ENCODE results near the gene DYNC1I1. TPM values are rescaled to one million over a fixed set of nuclear protein-coding genes. Genes with fewer than 3 reads are reported as not detected.
A peak's percentile ranks its signal among the peaks of the same experiment; 100 is the strongest.

The DYNC1I1 gene
- total RNA-seq, 6 donors from 2014 or later, result 0.46 to 3.1 (median 1.7) TPM; not detected in 1

DNA sequence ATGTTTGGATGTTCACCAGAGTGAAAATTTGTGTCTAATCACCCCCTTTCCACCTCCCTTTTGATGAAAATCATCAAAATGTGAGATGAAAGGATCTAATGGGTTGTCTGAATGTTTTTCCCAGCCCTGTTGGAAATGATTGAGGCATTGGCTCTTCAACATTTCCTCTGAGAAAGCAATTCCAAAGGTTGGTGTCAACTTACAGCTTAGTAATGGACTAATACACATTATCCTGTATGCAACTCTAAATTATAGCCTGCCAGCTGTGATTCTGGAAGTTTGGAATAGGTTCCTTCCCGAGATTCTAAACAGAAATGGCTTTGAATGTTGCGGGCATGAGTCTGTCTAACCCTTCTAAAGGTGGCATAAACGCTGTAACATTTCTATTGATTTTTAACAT is 152.9 kb downstream of the DYNC1I1 start:
- ATAC-seq (ENCODE audit: low FRiP score in 2 of 2) (no peak), DNase-seq (no peak)
- Histone ChIP-seq H3K27ac (no peak overlapping the region), H3K36me3 (no peaks in the 10 kb centered on the region), H3K27me3 (no peaks in the 10 kb centered on the region), H3K4me1 (no peaks in the 10 kb centered on the region), H3K9me3 (no peaks in the 10 kb centered on the region), H3K4me3 (no peak overlapping the region)
- 77% methylated on average over 3 of the region's 3 CpGs for WGBS, 2 donors
- TF ChIP-seq POLR2AphosphoS5 (IDR thresholded peaks at IDR 0.05) (no peak), CTCF (IDR thresholded peaks at IDR 0.05) (no peak), POLR2A (IDR thresholded peaks at IDR 0.05) (no peak), EP300 (IDR thresholded peaks at IDR 0.05) (no peak)

DNA sequence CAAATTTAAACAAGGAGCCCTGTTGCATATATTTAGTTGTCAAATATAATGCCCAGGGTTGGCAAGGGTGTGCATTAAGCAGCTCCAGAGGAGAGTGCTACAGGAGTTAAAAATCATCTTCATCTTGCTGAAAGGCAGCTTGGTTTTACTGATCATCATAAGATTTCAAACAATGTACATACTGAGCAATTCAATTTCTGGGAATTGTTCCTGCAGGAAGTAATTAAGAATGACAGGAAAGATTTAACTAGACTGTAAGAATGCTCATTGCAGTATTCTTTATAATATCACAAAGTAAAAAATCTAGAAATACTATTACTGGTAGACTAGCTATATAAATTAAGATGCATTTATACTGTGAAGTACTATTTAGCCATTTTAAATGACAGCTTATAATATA is 153.6 kb downstream of the DYNC1I1 start:
- H3K36me3 ChIP-seq, result no peaks in the 10 kb centered on the region
- H3K4me1 ChIP-seq, result no peaks in the 10 kb centered on the region
- no peak overlapping the region for H3K27ac ChIP-seq
- no peak overlapping the region for H3K4me3 ChIP-seq
- no peaks in the 10 kb centered on the region for H3K27me3 ChIP-seq
- DNase-seq (no peak), ATAC-seq (ENCODE audit: low FRiP score in 2 of 2) (no peak)
- no peaks in the 10 kb centered on the region for H3K9me3 ChIP-seq
- no peak for TF ChIP-seq CTCF (IDR thresholded peaks at IDR 0.05)
- TF ChIP-seq EP300 (IDR thresholded peaks at IDR 0.05), result no peak
- TF ChIP-seq POLR2AphosphoS5 (IDR thresholded peaks at IDR 0.05), result no peak
- TF ChIP-seq POLR2A (IDR thresholded peaks at IDR 0.05), result no peak

DNA sequence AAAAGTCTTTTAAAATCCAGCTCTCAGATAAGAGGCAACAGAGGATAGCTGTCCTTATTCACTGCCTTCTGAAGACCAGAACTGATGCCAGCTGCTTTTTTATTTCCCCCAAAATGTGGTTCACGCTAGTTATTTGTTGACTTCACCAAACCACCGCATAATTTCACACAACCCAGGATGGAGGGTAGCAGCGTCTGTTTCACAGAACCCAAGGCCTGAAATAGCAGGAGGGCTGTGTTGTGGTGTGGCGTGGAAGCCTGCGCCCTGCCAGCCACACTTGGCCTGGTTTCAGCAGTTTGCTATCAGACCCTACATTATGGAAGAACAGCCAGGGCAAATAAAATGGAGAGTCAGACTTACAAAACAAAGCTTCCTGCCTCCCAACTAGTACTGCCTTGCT is 155.4 kb downstream of the DYNC1I1 start:
- no peak for TF ChIP-seq POLR2A (IDR thresholded peaks at IDR 0.05)
- no peak for TF ChIP-seq EP300 (IDR thresholded peaks at IDR 0.05)
- TF ChIP-seq POLR2AphosphoS5 (IDR thresholded peaks at IDR 0.05), result no peak
- no peak for TF ChIP-seq CTCF (IDR thresholded peaks at IDR 0.05)
- WGBS, 2 donors, result 44 to 72% methylated on average over 5 of the region's 5 CpGs
- H3K27me3 ChIP-seq, result no peaks in the 10 kb centered on the region
- DNase-seq (peak in 1 of 2 donors; percentile 21), ATAC-seq (ENCODE audit: low FRiP score in 2 of 2) (no peak)
- H3K36me3 ChIP-seq, result no peaks in the 10 kb centered on the region
- H3K27ac ChIP-seq, result no peak overlapping the region
- no peaks in the 10 kb centered on the region for H3K4me1 ChIP-seq
- H3K9me3 ChIP-seq, result no peaks in the 10 kb centered on the region
- H3K4me3 ChIP-seq, result no peak overlapping the region

DNA sequence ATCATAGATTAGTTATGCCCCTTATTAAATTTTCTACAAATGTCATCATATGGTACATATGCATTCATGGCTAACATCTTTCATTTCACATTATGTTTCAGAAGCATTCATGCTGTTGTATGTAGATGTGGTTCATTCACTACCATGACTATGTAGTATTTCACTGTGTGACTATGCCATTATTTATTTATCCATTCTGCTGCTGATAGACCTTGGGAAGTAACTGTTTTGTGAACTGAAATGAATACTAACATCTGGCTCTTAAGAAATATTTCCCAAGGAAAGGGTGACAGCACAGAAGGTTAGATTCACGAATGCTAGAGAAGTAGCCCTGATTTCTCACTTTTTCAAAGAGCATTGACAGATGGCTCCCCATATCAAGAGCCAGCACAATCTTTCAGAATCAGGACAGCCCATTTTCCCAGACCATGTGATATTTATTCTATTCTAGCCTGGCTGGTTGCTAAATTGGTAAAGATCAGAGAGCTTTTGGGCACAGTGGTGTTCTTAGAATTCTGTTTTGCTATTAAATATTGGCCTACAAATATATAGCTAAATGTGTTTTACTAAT is 157.4 kb downstream of the DYNC1I1 start:
- Histone ChIP-seq H3K27me3 (no peaks in the 10 kb centered on the region), H3K27ac (no peak overlapping the region), H3K4me3 (no peak overlapping the region), H3K4me1 (no peaks in the 10 kb centered on the region), H3K9me3 (no peaks in the 10 kb centered on the region), H3K36me3 (no peaks in the 10 kb centered on the region)
- ATAC-seq (ENCODE audit: low FRiP score in 2 of 2), result no peak
- no peak for TF ChIP-seq POLR2AphosphoS5 (IDR thresholded peaks at IDR 0.05)
- TF ChIP-seq CTCF (IDR thresholded peaks at IDR 0.05), result no peak
- TF ChIP-seq EP300 (IDR thresholded peaks at IDR 0.05), result no peak
- no peak for TF ChIP-seq POLR2A (IDR thresholded peaks at IDR 0.05)
- DNase-seq, result no peak
- WGBS, 2 donors, result 67 to 82% methylated on average over 1 of the region's 1 CpG

- no peaks in the 10 kb centered on the region for H3K36me3 ChIP-seq
- 85 to 94% methylated on average over 6 of the region's 6 CpGs for WGBS, 2 donors
- no peak for TF ChIP-seq POLR2A (IDR thresholded peaks at IDR 0.05)
- TF ChIP-seq POLR2AphosphoS5 (IDR thresholded peaks at IDR 0.05), result no peak
- TF ChIP-seq CTCF (IDR thresholded peaks at IDR 0.05), result no peak
- no peak for TF ChIP-seq EP300 (IDR thresholded peaks at IDR 0.05)
- no peak overlapping the region for H3K27ac ChIP-seq
- no peaks in the 10 kb centered on the region for H3K27me3 ChIP-seq
- ATAC-seq (ENCODE audit: low FRiP score in 2 of 2) (no peak), DNase-seq (no peak)
- H3K4me3 ChIP-seq, result no peak overlapping the region
- no peaks in the 10 kb centered on the region for H3K9me3 ChIP-seq
- H3K4me1 ChIP-seq, result no peaks in the 10 kb centered on the region
Measured at GRCh38 chr7:95931460-95932232, 159.3 kb downstream of the DYNC1I1 start.

Data from upper lobe of left lung (tissue), 6 donors.